GM10266 (cell line): ENCODE results near the gene FBXL16.

Experiments
- DNase-seq: peaks from one replicate; pipeline ENCODE4 v3.0.0; 2012; ENCODE audit errors: extremely low spot score
- TF ChIP-seq, protein P1 (sequence below): IDR thresholded peaks from 2 replicates; pipeline ENCODE4 v1.5.1; 2012; ENCODE audit warnings: mild to moderate bottlenecking, low read depth; ENCODE audit not compliant: control insufficient read depth, insufficient read depth; ENCODE audit errors: missing control alignments

The FBXL16 gene

DNA sequence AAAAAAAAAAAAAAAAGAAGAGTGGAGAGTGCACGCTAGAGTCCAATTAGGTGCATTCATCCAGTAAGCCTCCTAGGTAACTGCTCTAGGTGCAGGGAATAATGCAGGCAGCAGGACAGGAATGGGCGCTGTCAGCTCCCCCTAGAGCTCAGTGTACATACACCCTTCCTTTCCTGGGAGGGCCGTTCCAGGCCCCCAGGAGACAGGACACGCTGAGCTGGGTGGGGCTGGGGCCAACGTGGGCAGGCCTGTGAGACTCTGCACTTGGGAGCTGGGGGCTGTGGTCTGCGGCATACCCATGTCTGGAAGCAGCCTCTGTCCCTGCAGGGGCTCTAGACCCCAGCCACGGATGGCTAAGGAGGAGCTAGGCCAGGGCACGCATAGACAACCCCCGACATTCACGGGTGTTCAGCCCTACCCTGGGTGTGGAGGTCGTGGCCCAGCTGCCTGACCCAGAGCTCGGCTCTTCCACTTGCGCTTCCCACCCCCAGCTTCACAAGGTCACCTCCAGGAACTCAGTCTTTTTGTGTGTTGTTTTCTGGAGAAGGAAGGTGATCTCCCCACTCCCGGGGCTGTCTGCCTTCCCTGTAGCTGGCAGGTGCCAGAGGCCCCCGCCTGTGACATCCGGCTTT, 14.3 kb upstream of the FBXL16 start:
- no peak for DNase-seq
- TF ChIP-seq, protein P1, sequence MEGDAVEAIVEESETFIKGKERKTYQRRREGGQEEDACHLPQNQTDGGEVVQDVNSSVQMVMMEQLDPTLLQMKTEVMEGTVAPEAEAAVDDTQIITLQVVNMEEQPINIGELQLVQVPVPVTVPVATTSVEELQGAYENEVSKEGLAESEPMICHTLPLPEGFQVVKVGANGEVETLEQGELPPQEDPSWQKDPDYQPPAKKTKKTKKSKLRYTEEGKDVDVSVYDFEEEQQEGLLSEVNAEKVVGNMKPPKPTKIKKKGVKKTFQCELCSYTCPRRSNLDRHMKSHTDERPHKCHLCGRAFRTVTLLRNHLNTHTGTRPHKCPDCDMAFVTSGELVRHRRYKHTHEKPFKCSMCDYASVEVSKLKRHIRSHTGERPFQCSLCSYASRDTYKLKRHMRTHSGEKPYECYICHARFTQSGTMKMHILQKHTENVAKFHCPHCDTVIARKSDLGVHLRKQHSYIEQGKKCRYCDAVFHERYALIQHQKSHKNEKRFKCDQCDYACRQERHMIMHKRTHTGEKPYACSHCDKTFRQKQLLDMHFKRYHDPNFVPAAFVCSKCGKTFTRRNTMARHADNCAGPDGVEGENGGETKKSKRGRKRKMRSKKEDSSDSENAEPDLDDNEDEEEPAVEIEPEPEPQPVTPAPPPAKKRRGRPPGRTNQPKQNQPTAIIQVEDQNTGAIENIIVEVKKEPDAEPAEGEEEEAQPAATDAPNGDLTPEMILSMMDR: peak; percentile 37

DNA sequence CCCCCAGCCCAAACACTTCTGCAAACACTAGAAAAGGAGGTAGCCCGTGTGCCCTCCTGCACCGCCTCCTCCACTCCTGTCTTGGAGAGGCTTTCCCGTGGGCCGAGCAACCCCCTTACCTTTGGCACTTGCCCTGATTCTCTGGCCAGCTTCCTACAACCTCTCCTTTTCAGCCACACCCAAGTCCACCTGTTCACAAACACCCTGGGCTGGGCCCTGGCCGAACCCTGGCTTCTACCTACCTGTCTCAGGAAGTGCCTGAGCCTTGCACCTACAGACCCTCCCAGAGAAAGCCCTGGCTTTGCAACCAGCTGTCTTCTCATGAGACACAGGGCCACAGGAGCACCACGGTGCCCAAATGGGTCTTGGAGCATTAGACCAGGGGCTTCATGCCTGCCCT, 13.3 kb upstream of the FBXL16 start:
- TF ChIP-seq, protein P1: no peak
- no peak for DNase-seq

DNA sequence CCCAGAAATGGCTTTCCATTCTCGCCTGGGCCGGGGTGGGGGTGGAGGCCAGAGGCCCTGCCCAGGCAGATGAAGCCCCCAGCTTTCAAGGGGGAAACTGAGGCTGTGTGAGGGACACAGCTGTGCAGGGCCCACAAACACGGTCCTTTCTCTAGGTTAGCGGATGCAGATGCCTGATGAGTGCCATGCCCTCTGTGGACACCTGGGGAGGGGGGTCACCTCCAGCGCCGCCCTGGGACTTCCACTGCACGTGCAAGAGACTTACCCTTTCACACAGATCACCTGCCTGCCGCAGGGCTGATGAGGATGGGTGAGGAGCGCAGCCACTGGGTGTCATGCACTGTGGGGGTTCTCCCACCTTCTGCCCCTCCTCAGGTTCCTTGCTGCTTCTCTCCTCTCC, 12.8 kb upstream of the FBXL16 start:
- DNase-seq: no peak
- TF ChIP-seq, protein P1: no peak

DNA sequence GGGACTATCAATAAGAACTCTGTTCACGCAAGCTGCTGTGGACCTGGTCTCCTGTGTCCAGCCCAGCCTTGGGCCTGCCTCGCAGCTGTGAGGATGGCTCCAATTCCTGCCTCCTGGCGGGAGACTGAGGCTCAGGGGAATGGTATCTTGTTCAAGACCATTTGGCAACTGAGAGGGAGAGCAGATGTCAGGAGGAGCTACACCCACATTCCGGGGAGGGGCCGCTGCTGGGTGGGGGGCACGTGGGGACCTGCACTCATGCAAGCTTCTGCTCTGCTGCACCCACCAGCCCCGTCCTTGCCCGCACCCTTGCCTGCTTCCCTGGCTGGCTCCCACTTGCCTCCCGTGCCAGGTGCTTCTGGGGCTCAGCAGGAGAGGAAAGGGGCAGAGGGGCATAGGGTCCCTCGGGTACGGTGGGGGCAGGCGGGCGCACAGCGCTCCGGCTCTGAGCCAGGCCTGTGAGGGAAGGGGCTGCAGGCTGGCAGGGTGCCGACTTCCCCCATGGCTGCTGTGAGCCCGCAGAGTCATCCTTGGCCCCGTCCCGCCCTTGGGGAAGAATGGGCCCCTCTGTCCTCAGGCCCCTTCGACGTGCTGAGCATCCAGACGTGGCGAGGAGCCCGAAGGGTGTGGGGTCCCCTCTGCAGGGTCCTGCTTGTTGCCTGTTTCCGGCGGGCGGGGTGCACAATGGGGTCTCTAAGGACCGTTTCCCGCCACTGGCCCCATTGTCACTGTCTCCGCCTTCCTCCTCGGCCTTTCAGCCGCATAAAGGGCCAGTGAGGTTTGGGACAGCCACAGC, 12.0 kb upstream of the FBXL16 start:
- TF ChIP-seq, protein P1: no peak
- no peak for DNase-seq

DNA sequence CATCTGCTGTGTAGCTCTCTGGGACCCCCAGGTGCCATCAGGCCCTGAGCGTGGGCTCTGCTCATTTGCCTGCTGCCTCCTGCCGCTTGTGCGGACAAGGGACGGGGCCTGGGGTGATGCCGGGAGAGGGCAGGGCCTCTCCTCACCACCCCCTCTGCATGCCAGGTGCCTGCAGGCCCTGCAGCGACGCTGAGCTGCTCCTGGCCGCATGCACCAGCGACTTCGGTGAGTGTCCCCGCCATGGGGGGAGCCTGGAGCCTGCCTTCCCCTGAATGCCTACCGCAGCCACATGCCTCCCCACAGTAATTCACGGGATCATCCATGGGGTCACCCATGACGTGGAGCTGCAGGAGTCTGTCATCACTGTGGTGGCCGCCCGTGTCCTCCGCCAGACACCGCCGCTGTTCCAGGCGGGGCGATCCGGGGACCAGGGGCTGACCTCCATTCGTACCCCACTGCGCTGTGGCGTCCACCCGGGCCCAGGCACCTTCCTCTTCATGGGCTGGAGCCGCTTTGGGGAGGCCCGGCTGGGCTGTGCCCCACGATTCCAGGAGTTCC, 11.2 kb upstream of the FBXL16 start:
- no peak for DNase-seq
- TF ChIP-seq, protein P1: no peak

DNA sequence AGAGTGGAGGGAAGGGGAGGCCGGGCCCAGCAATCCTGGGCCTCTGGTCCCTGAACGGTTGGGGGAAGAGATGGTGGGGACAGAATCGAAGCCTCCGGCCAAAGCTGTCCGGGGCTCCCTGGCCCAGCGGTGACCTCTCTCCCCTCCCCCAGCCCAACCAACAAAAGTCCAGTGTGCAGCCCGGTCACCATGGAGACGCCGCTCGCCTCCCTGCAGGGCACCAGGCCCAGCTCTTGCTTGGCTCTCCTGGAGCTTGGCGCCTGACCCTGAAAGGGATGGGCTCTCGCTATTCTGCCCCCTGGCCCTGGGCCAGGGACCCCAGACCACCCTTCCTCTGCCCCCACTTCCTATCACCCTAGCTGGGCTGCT, 10.6 kb upstream of the FBXL16 start:
- TF ChIP-seq, protein P1: no peak
- DNase-seq: no peak
